GM12878 (cell line): ENCODE results near the gene MBD3L2. TPM values are rescaled to one million over a fixed set of nuclear protein-coding genes. Genes with fewer than 3 reads are reported as not detected.

ENCODE experiments used
- DPF2 ChIP-seq: fragments of 450-650 bp; IDR thresholded peaks from 2 replicates; pipeline ENCODE4 v1.6.1; 2017; ENCODE audit warnings: mild to moderate bottlenecking
- E2F4 ChIP-seq: IDR thresholded peaks from 2 replicates; pipeline ENCODE4 v1.6.1; 2012; ENCODE audit warnings: low read depth, low read length, improper control_type of control experiment
- ETV6 ChIP-seq, 2 experiments: fragments of 450-650 bp in 1 of 2; IDR thresholded peaks in 1 of 2; conservative IDR thresholded peaks in 1 of 2; 2 replicates each; pipeline ENCODE4 v1.6.1; 2014; ENCODE audit warnings: antibody characterized with exemption in 1 of 2, borderline replicate concordance in 1 of 2, low read depth in 1 of 2, mild to moderate bottlenecking in 1 of 2, moderate library complexity in 1 of 2
- HCFC1 ChIP-seq: fragments of 150-350 bp; IDR thresholded peaks from 2 replicates; pipeline ENCODE4 v1.6.1; 2014; ENCODE audit warnings: low read length
- HDAC6 ChIP-seq: fragments of 200-600 bp; sonication (generic); IDR thresholded peaks from one replicate; pipeline ENCODE4 v1.8.0; 2017; ENCODE audit warnings: antibody characterized with exemption; ENCODE audit not compliant: unreplicated experiment
- IKZF1 ChIP-seq: fragments of 450-650 bp; conservative IDR thresholded peaks from 2 replicates; pipeline ENCODE4 v1.6.1; 2017; ENCODE audit warnings: antibody characterized with exemption, mild to moderate bottlenecking
- KAT2A ChIP-seq: conservative IDR thresholded peaks from 2 replicates; pipeline ENCODE4 v1.6.1; 2011; ENCODE audit warnings: low read depth, low read length; ENCODE audit not compliant: control insufficient read depth
- MEF2A ChIP-seq: IDR thresholded peaks from 2 replicates; pipeline ENCODE4 v1.6.1; 2011; ENCODE audit warnings: low read depth, mild to moderate bottlenecking, low read length, moderate library complexity; ENCODE audit not compliant: insufficient read depth
- NFYB ChIP-seq: IDR thresholded peaks from 2 replicates; pipeline ENCODE4 v1.6.1; 2011; ENCODE audit warnings: low read depth, mild to moderate bottlenecking, low read length, improper control_type of control experiment, moderate library complexity; ENCODE audit not compliant: insufficient read depth
- NR2C2 ChIP-seq: IDR thresholded peaks from 2 replicates; pipeline ENCODE4 v1.6.1; 2011; ENCODE audit warnings: borderline replicate concordance, low read depth; ENCODE audit not compliant: control insufficient read depth, insufficient read length
- RB1 ChIP-seq: fragments of 450-650 bp; formaldehyde crosslinking; IDR thresholded peaks from 2 replicates; pipeline ENCODE4 v1.6.1; 2017; ENCODE audit warnings: mild to moderate bottlenecking, borderline replicate concordance
- SIX5 ChIP-seq: IDR thresholded peaks from 2 replicates; pipeline ENCODE4 v1.6.1; 2011; ENCODE audit warnings: mild to moderate bottlenecking, low read depth, low read length, moderate library complexity; ENCODE audit not compliant: severe bottlenecking
- SP1 ChIP-seq: IDR thresholded peaks from one replicate; pipeline ENCODE4 v1.6.1; 2011; ENCODE audit warnings: low read depth, low read length
- SREBF1 ChIP-seq: IDR thresholded peaks from 2 replicates; pipeline ENCODE4 v1.6.1; 2012; ENCODE audit warnings: mild to moderate bottlenecking, low read length
- TAF1 ChIP-seq: IDR thresholded peaks from 2 replicates; pipeline ENCODE4 v1.6.1; 2011; ENCODE audit warnings: mild to moderate bottlenecking, low read depth, low read length, borderline replicate concordance
- TCF12 ChIP-seq: IDR thresholded peaks from 2 replicates; pipeline ENCODE4 v1.6.1; 2011; ENCODE audit warnings: low read depth, mild to moderate bottlenecking, low read length
- USF1 ChIP-seq: IDR thresholded peaks from 2 replicates; pipeline ENCODE4 v1.6.1; 2011; ENCODE audit warnings: borderline replicate concordance, low read depth, mild to moderate bottlenecking, moderate library complexity, mixed read lengths, low read length; ENCODE audit not compliant: insufficient read depth; ENCODE audit errors: extremely low read length
- YBX1 ChIP-seq: fragments of 450-650 bp; IDR thresholded peaks from 2 replicates; pipeline ENCODE4 v1.6.1; 2016; ENCODE audit warnings: antibody characterized with exemption
- ZNF384 ChIP-seq: IDR thresholded peaks from 2 replicates; pipeline ENCODE4 v1.6.1; 2012; ENCODE audit warnings: low read depth, mild to moderate bottlenecking, low read length, improper control_type of control experiment, borderline replicate concordance
- ZSCAN29 ChIP-seq: fragments of 450-650 bp; IDR thresholded peaks from 2 replicates; pipeline ENCODE4 v1.6.1; 2017; ENCODE audit warnings: mild to moderate bottlenecking, moderate library complexity
- polyA plus RNA-seq, 11 experiments: library from polyadenylated mRNA; depleted of rRNA in 4 of 11; unstranded in 6 of 11; stranded (reverse) in 5 of 11; fragments of >200 nt; fragmentation: Nextera tagmentation in 4 of 11; fragmentation: Illumina TruSeq in 1 of 11; extraction: Ambion mirVana in 4 of 11; extraction: Trizol in 1 of 11; gene quantifications; 1 replicate in 1 of 11; 2 replicates in 10 of 11; pipeline versions ENCODE4 v1.2.1 to v1.2.3, GENCODE V29; 2011 to 2016; ENCODE audit warnings: inconsistent platforms in 2 of 11, missing spikeins in 2 of 11, low read depth in 1 of 11
- total RNA-seq, 4 experiments: library from RNA; depleted of rRNA in 3 of 4; stranded (reverse); fragments of >200 nt in 3 of 4; fragmentation: Illumina TruSeq in 1 of 4; extraction: Trizol in 1 of 4; gene quantifications; 2 replicates each; pipeline versions ENCODE4 v1.2.1 to v1.2.3, GENCODE V29; 2013 to 2021
- TF ChIP-seq, protein P1 (sequence below): fragments of 450-650 bp; IDR thresholded peaks from 2 replicates; pipeline ENCODE4 v1.6.1; 2016; ENCODE audit warnings: mild to moderate bottlenecking
- TF ChIP-seq, protein P2 (sequence below): fragments of 450-650 bp; conservative IDR thresholded peaks from 2 replicates; pipeline ENCODE4 v1.6.1; 2017; ENCODE audit warnings: mild to moderate bottlenecking, moderate library complexity

The MBD3L2 gene
- total and polyA plus RNA-seq, 10 of the 15 experiments (the other 5 are each of a cell fraction or from before 2014, with no cell fraction given), result not detected

DNA sequence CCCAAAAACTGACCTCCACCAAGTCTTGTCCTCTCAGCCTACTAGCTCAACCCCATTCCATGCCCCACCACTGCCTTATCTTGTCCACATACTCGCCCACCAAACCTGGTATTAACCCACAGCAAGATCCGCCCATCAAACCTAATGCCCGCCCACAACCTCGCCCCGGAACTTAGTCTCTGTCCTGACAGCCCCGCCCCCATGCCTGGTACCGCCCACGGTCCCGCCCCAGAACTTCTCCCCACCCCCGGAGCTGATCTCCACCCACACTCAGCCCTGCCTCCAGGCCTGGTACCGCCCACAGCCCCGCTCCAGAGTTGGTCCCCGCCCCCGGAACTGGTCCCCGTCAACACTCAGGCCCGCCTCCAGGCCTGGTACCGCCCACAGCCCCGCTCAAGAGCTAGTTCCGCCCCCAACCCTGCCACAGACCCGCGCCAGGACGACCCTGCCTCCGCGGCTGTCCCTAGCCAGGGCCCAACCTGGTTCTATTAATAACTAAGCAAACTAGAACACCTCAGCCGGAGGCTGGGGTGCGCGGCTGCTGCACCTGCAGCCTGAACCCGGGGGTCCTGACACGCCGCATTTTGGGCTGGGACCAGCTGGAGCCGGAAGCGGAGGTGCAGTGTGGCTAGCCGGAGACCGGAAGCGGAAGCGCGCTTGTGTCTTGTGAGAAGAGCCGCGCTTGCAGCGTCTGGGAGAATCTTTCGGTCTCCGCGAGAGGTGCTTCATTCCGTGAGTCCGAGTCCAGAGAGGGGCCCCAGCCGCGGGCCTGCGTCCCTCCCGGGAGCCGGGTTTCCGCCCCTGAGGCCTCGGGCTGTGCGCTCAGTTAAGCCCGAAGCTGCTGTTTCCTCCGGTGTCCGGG, 20.2 kb downstream of the MBD3L2 start, which contains the start of gene ZNF557 (continued):
- TF ChIP-seq, protein P1, sequence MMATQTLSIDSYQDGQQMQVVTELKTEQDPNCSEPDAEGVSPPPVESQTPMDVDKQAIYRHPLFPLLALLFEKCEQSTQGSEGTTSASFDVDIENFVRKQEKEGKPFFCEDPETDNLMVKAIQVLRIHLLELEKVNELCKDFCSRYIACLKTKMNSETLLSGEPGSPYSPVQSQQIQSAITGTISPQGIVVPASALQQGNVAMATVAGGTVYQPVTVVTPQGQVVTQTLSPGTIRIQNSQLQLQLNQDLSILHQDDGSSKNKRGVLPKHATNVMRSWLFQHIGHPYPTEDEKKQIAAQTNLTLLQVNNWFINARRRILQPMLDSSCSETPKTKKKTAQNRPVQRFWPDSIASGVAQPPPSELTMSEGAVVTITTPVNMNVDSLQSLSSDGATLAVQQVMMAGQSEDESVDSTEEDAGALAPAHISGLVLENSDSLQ, result peak; percentile 91
- no peak for TF ChIP-seq ZSCAN29
- peak; percentile 42 for TF ChIP-seq SP1
- TF ChIP-seq TAF1, result peak; percentile 95
- peak; percentile 31; the same call in 1 of the 2 replicates for TF ChIP-seq SREBF1
- TF ChIP-seq YBX1, result no peak
- TF ChIP-seq RB1, result peak; percentile 74; the same call in 1 of the 2 replicates
- TF ChIP-seq ZNF384, result peak; percentile 10; the same call in 1 of the 2 replicates
- TF ChIP-seq TCF12, result peak; percentile 12; the same call in 1 of the 2 replicates
- no peak for TF ChIP-seq NR2C2
- TF ChIP-seq SIX5, result no peak
- TF ChIP-seq HCFC1, result peak; percentile 48; the same call in 1 of the 2 replicates
- no peak for TF ChIP-seq HDAC6
- TF ChIP-seq IKZF1, result peak; percentile 70
- TF ChIP-seq, protein P2, sequence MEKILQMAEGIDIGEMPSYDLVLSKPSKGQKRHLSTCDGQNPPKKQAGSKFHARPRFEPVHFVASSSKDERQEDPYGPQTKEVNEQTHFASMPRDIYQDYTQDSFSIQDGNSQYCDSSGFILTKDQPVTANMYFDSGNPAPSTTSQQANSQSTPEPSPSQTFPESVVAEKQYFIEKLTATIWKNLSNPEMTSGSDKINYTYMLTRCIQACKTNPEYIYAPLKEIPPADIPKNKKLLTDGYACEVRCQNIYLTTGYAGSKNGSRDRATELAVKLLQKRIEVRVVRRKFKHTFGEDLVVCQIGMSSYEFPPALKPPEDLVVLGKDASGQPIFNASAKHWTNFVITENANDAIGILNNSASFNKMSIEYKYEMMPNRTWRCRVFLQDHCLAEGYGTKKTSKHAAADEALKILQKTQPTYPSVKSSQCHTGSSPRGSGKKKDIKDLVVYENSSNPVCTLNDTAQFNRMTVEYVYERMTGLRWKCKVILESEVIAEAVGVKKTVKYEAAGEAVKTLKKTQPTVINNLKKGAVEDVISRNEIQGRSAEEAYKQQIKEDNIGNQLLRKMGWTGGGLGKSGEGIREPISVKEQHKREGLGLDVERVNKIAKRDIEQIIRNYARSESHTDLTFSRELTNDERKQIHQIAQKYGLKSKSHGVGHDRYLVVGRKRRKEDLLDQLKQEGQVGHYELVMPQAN, result peak; percentile 94
- TF ChIP-seq ETV6 (conservative IDR thresholded peaks at IDR 0.05 in 1 of 2, IDR thresholded peaks at IDR 0.05 in 1 of 2; ENCODE audit: borderline replicate concordance in 1 of 2, low read depth in 1 of 2), result peak in 1 of 2 experiments; percentile 78; a peak in 1 of 4 replicates
- no peak for TF ChIP-seq NFYB
- 0 out of 2 replicates have a peak, but pooled peaks have one; percentile 45 for TF ChIP-seq DPF2
- TF ChIP-seq KAT2A, result no peak
- TF ChIP-seq USF1, result no peak
- no peak for TF ChIP-seq E2F4
- TF ChIP-seq MEF2A, result no peak
